GM18951 (cell line): ENCODE results near the gene KIF18A.
"Not testable (repeated sequence)": the region's sequence is repeated elsewhere in the genome, so short reads cannot be mapped to it uniquely, and the experiment has no call there.

Source experiments
- POLR2A ChIP-seq: IDR thresholded peaks from 4 replicates; pipeline ENCODE4 v1.6.1; 2011; ENCODE audit warnings: mild to moderate bottlenecking; ENCODE audit not compliant: insufficient read length, insufficient read depth; ENCODE audit errors: extremely low read depth
- in situ Hi-C: fragments of 300-500 bp; cut with MboI; formaldehyde crosslinking; loops from one replicate; pipeline ENCODE4 v1.12.0; 2022; ENCODE audit warnings: low sequenced_read_pairs, mixed read lengths, inconsistent platforms; ENCODE audit not compliant: unreplicated experiment

The KIF18A gene

GRCh38 chr11:28123151-28123581 is 15.2 kb upstream of the KIF18A start:
- in situ Hi-C loops = no loop called here

GRCh38 chr11:28117712-28118111 is 9.8 kb upstream of the KIF18A start:
- no peak for TF ChIP-seq POLR2A
- in situ Hi-C loops = no loop called here

More at GRCh38 chr11:28123151-28123581, 15.2 kb upstream of the KIF18A start:
- no peak for TF ChIP-seq POLR2A

GRCh38 chr11:28114731-28115130 is 6.8 kb upstream of the KIF18A start:
- in situ Hi-C loops = no loop called here
- TF ChIP-seq POLR2A = no peak

GRCh38 chr11:28114116-28114515 is 6.2 kb upstream of the KIF18A start:
- in situ Hi-C loops = no loop called here
- no peak for TF ChIP-seq POLR2A

GRCh38 chr11:28110821-28111200 is 2.9 kb upstream of the KIF18A start:
- in situ Hi-C loops = no loop called here
- no peak for TF ChIP-seq POLR2A

- in situ Hi-C loops = no loop called here
- TF ChIP-seq POLR2A = peak; percentile 70
These were observed 2.3 kb upstream of the KIF18A start for GRCh38 chr11:28110108-28110820.

- TF ChIP-seq POLR2A = no peak
- in situ Hi-C loops = no loop called here
These were observed 1.0 kb upstream of the KIF18A start for GRCh38 chr11:28108958-28109357.

- in situ Hi-C loops = no loop called here
These were observed 686 bp downstream of the KIF18A start for GRCh38 chr11:28107191-28107749.

GRCh38 chr11:28106353-28107043 is 1.5 kb downstream of the KIF18A start:
- in situ Hi-C loops = no loop called here
- no peak for TF ChIP-seq POLR2A

More at GRCh38 chr11:28107191-28107749, 686 bp downstream of the KIF18A start:
- no peak for TF ChIP-seq POLR2A

- in situ Hi-C loops = no loop called here
These were observed 2.1 kb downstream of the KIF18A start for GRCh38 chr11:28105869-28106268.

GRCh38 chr11:28104984-28105383 is 3.0 kb downstream of the KIF18A start:
- TF ChIP-seq POLR2A = no peak
- in situ Hi-C loops = no loop called here

More at GRCh38 chr11:28105869-28106268, 2.1 kb downstream of the KIF18A start:
- no peak for TF ChIP-seq POLR2A

GRCh38 chr11:28104425-28104824 is 3.5 kb downstream of the KIF18A start:
- in situ Hi-C loops = no loop called here
- TF ChIP-seq POLR2A = no peak

GRCh38 chr11:28102300-28102699 is 5.7 kb downstream of the KIF18A start:
- in situ Hi-C loops = not testable (repeated sequence)

GRCh38 chr11:28100665-28101064 is 7.3 kb downstream of the KIF18A start:
- TF ChIP-seq POLR2A = no peak
- in situ Hi-C loops = no loop called here
